Measurements from ENCODE around the gene OPCML. TPM values are rescaled to one million over a fixed set of nuclear protein-coding genes. Genes with fewer than 3 reads are reported as not detected.

OPCML gene
- total and polyA plus RNA-seq, 2 experiments from 2014 or later, result 1.2 to 4.4 TPM

DNA sequence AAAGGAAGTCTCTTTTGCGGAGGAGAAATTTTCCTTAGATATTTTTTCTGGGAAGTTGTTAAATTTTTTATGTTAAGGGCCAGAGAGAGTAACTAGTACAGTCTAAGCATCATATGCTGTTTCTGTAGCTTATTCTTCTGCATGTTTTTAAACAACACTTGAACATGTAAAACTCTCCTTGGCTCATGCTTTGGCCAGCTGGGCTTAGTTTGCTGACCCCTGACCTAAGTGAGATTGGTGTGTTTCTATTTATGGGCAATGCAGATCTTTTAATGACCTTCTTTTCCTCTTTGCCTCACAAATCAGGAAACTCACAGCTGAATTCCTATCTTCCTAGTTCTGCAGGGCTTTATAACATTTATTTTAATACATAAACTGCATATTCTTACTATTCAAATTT, 942.5 kb downstream of the OPCML start:
- Histone ChIP-seq H3K79me2 (replicated peaks; ENCODE audit: insufficient read depth) (no peaks in the 10 kb centered on the region), H2AFZ (no peak overlapping the region), H3K27ac (ENCODE audit: low read depth) (no peak overlapping the region), H3F3A (replicated peaks; ENCODE audit: low read depth) (no peaks in the 10 kb centered on the region), H3K4me3 (no peak overlapping the region), H3K4me1 (ENCODE audit: insufficient read depth) (no peaks in the 10 kb centered on the region), H3K27me3 (ENCODE audit: insufficient read depth) (no peaks in the 10 kb centered on the region), H3K36me3 (ENCODE audit: insufficient read depth) (no peaks in the 10 kb centered on the region), H4K20me1 (replicated peaks; ENCODE audit: insufficient read depth) (no peaks in the 10 kb centered on the region), H3K9me2 (ENCODE audit: insufficient read depth) (peaks cover 8% of the 10 kb centered on the region; the same call in 1 of the 2 replicates), H3K4me2 (no peak overlapping the region)
- Mint-ChIP-seq H3K4me3 (no peak overlapping the region), H3K36me3 (ENCODE audit: low read depth) (no peaks in the 10 kb centered on the region), H3K27ac (no peak overlapping the region), H3K27me3 (ENCODE audit: insufficient read depth, low read depth, poor library complexity) (peaks cover 2% of the 10 kb centered on the region), H3K4me1 (no peaks in the 10 kb centered on the region), H3K9me3 (no peaks in the 10 kb centered on the region)
- ATAC-seq (no peak), DNase-seq (ENCODE audit: low spot score) (no peak)
- TF ChIP-seq CREB1 (CRISPR knock-in tag; IDR thresholded peaks at IDR 0.05; ENCODE audit: low read depth) (no peak), EZH2 (IDR thresholded peaks at IDR 0.05; ENCODE audit: low read depth, unreplicated experiment) (no peak), ZNF331 (CRISPR knock-in tag; IDR thresholded peaks at IDR 0.05; ENCODE audit: low read depth) (no peak), STAT1 (IDR thresholded peaks at IDR 0.05; ENCODE audit: unreplicated experiment) (no peak), ZNF114 (CRISPR knock-in tag; IDR thresholded peaks at IDR 0.05) (no peak), POLR2AphosphoS5 (IDR thresholded peaks at IDR 0.05; ENCODE audit: low read depth) (no peak), NANOG (IDR thresholded peaks at IDR 0.05; ENCODE audit: borderline replicate concordance) (no peak)
- TF ChIP-seq, protein P1, sequence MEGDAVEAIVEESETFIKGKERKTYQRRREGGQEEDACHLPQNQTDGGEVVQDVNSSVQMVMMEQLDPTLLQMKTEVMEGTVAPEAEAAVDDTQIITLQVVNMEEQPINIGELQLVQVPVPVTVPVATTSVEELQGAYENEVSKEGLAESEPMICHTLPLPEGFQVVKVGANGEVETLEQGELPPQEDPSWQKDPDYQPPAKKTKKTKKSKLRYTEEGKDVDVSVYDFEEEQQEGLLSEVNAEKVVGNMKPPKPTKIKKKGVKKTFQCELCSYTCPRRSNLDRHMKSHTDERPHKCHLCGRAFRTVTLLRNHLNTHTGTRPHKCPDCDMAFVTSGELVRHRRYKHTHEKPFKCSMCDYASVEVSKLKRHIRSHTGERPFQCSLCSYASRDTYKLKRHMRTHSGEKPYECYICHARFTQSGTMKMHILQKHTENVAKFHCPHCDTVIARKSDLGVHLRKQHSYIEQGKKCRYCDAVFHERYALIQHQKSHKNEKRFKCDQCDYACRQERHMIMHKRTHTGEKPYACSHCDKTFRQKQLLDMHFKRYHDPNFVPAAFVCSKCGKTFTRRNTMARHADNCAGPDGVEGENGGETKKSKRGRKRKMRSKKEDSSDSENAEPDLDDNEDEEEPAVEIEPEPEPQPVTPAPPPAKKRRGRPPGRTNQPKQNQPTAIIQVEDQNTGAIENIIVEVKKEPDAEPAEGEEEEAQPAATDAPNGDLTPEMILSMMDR (conservative IDR thresholded peaks at IDR 0.05; ENCODE audit: low read depth in 2 of 2), result no peak
- TF ChIP-seq, protein P2, sequence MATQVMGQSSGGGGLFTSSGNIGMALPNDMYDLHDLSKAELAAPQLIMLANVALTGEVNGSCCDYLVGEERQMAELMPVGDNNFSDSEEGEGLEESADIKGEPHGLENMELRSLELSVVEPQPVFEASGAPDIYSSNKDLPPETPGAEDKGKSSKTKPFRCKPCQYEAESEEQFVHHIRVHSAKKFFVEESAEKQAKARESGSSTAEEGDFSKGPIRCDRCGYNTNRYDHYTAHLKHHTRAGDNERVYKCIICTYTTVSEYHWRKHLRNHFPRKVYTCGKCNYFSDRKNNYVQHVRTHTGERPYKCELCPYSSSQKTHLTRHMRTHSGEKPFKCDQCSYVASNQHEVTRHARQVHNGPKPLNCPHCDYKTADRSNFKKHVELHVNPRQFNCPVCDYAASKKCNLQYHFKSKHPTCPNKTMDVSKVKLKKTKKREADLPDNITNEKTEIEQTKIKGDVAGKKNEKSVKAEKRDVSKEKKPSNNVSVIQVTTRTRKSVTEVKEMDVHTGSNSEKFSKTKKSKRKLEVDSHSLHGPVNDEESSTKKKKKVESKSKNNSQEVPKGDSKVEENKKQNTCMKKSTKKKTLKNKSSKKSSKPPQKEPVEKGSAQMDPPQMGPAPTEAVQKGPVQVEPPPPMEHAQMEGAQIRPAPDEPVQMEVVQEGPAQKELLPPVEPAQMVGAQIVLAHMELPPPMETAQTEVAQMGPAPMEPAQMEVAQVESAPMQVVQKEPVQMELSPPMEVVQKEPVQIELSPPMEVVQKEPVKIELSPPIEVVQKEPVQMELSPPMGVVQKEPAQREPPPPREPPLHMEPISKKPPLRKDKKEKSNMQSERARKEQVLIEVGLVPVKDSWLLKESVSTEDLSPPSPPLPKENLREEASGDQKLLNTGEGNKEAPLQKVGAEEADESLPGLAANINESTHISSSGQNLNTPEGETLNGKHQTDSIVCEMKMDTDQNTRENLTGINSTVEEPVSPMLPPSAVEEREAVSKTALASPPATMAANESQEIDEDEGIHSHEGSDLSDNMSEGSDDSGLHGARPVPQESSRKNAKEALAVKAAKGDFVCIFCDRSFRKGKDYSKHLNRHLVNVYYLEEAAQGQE (IDR thresholded peaks at IDR 0.05; ENCODE audit: unreplicated experiment), result no peak
- TF ChIP-seq, protein P3, sequence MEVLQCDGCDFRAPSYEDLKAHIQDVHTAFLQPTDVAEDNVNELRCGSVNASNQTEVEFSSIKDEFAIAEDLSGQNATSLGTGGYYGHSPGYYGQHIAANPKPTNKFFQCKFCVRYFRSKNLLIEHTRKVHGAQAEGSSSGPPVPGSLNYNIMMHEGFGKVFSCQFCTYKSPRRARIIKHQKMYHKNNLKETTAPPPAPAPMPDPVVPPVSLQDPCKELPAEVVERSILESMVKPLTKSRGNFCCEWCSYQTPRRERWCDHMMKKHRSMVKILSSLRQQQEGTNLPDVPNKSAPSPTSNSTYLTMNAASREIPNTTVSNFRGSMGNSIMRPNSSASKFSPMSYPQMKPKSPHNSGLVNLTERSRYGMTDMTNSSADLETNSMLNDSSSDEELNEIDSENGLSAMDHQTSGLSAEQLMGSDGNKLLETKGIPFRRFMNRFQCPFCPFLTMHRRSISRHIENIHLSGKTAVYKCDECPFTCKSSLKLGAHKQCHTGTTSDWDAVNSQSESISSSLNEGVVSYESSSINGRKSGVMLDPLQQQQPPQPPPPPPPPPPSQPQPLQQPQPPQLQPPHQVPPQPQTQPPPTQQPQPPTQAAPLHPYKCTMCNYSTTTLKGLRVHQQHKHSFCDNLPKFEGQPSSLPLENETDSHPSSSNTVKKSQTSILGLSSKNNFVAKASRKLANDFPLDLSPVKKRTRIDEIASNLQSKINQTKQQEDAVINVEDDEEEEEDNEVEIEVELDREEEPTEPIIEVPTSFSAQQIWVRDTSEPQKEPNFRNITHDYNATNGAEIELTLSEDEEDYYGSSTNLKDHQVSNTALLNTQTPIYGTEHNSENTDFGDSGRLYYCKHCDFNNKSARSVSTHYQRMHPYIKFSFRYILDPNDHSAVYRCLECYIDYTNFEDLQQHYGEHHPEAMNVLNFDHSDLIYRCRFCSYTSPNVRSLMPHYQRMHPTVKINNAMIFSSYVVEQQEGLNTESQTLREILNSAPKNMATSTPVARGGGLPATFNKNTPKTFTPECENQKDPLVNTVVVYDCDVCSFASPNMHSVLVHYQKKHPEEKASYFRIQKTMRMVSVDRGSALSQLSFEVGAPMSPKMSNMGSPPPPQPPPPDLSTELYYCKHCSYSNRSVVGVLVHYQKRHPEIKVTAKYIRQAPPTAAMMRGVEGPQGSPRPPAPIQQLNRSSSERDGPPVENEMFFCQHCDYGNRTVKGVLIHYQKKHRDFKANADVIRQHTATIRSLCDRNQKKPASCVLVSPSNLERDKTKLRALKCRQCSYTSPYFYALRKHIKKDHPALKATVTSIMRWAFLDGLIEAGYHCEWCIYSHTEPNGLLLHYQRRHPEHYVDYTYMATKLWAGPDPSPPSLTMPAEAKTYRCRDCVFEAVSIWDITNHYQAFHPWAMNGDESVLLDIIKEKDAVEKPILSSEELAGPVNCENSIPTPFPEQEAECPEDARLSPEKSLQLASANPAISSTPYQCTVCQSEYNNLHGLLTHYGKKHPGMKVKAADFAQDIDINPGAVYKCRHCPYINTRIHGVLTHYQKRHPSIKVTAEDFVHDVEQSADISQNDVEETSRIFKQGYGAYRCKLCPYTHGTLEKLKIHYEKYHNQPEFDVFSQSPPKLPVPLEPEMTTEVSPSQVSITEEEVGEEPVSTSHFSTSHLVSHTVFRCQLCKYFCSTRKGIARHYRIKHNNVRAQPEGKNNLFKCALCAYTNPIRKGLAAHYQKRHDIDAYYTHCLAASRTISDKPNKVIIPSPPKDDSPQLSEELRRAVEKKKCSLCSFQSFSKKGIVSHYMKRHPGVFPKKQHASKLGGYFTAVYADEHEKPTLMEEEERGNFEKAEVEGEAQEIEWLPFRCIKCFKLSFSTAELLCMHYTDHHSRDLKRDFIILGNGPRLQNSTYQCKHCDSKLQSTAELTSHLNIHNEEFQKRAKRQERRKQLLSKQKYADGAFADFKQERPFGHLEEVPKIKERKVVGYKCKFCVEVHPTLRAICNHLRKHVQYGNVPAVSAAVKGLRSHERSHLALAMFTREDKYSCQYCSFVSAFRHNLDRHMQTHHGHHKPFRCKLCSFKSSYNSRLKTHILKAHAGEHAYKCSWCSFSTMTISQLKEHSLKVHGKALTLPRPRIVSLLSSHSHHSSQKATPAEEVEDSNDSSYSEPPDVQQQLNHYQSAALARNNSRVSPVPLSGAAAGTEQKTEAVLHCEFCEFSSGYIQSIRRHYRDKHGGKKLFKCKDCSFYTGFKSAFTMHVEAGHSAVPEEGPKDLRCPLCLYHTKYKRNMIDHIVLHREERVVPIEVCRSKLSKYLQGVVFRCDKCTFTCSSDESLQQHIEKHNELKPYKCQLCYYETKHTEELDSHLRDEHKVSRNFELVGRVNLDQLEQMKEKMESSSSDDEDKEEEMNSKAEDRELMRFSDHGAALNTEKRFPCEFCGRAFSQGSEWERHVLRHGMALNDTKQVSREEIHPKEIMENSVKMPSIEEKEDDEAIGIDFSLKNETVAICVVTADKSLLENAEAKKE (CRISPR knock-in tag; IDR thresholded peaks at IDR 0.05), result no peak
- TF ChIP-seq, protein P4, sequence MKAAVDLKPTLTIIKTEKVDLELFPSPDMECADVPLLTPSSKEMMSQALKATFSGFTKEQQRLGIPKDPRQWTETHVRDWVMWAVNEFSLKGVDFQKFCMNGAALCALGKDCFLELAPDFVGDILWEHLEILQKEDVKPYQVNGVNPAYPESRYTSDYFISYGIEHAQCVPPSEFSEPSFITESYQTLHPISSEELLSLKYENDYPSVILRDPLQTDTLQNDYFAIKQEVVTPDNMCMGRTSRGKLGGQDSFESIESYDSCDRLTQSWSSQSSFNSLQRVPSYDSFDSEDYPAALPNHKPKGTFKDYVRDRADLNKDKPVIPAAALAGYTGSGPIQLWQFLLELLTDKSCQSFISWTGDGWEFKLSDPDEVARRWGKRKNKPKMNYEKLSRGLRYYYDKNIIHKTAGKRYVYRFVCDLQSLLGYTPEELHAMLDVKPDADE (IDR thresholded peaks at IDR 0.05), result no peak

All from GM23338 (cell line).